Skin of body (tissue), 2 donors: Measurements from ENCODE around the gene SNAP47. TPM values are rescaled to one million over a fixed set of nuclear protein-coding genes. Genes with fewer than 3 reads are reported as not detected.
"Not testable (repeated sequence)": the region's sequence is repeated elsewhere in the genome, so short reads cannot be mapped to it uniquely, and the experiment has no call there.

Experiments
- DNase-seq: peaks from one replicate; lab custom pipeline; 2025; lab: John Stamatoyannopoulos, UW
- total RNA-seq: library from RNA; depleted of rRNA; stranded (reverse); fragments of >200 nt; gene quantifications from one replicate; pipeline ENCODE4 v1.2.3, GENCODE V29; 2014

SNAP47 gene, protein sequence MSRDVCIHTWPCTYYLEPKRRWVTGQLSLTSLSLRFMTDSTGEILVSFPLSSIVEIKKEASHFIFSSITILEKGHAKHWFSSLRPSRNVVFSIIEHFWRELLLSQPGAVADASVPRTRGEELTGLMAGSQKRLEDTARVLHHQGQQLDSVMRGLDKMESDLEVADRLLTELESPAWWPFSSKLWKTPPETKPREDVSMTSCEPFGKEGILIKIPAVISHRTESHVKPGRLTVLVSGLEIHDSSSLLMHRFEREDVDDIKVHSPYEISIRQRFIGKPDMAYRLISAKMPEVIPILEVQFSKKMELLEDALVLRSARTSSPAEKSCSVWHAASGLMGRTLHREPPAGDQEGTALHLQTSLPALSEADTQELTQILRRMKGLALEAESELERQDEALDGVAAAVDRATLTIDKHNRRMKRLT
- total RNA-seq, result 29.2 TPM

DNA sequence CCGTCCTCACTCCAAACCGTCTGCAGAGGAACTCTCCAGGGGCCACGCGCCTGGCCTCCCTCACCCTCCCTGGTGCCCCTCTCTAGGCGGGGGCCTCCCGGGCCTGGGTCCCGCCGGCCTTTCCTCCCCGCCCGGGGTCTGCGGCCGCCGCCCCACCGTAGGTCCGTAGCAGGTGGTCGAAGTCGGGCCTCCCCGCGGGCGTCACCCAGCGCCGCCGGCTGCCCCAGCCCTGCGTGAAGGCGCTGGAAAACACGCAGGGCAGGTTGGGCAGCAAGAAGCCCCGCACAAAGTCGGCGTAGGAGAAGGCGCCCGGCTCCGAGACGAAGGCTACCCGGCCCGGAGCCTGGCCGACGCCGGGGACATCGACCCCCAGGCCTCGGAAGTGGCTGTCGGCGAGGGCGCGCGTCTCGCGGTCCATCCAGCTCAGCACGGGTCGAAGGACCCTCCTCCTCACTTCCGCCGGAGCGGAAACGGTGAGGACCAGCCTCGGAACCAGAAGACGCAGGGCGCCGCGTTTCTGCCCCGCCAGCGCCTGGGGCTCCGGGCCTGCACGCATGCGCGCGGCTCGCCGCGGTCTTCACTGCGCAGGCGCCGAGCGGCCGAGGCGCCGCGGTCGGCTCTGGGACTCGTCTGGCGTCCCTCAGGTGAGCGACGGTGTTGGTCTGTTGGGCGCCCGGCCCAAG lies at the start of gene SNAP47, which contains the start of gene JMJD4:
Gene SNAP47 (plus strand): TSS at position 580 of the 683 bp plus-strand sequence. CDS start 12,302 bp downstream, outside the sequence.
Gene JMJD4 (minus strand): TSS at position 447 of the 683 bp plus-strand sequence. CDS start 29 bp downstream, at position 418.
- peak; percentile 83 for DNase-seq

DNA sequence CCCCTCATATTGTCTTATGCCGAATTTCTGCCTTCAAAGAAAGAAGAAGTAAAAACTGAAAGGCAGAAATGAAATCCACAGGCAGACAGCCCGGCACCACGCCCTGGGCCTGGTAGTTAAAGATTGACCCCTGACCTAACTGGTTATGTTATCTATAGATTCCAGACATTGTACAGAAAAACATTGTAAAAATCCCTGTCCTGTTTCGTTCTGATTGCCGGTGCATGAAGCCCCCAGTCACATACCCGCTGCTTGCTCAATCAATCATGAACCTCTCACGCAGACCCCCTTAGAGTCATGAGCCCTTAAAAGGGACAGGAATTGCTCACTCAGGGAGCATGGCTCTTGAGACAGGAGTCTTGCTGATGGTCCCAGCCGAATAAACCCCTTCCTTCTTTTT lies 49.4 kb upstream of the SNAP47 start:
- DNase-seq, result no peak

DNA sequence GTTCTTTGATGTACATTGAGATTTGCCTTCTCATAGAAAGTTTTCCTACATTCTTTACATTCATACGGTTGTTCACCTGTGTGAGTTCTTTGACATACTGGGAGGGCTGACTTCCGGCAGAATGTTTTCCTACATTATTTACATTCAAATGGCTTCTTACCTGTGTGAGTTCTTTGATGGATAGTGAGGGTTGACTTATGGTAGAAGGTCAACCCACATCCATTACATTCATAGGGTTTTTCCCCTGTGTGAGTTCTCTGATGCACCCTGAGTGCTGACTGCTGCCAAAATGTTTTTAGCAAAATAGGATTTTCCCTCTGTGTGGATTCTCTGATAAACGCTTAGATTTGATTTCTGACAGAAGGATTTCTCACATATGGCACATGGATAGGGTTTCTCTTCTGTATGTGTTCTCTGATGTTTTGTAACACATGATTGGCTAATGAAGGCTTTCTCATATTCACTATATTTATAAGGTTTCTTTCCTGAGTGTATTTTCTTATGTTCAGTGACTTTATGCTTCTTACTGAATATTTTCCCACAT lies 37.8 kb upstream of the SNAP47 start:
- no peak for DNase-seq

DNA sequence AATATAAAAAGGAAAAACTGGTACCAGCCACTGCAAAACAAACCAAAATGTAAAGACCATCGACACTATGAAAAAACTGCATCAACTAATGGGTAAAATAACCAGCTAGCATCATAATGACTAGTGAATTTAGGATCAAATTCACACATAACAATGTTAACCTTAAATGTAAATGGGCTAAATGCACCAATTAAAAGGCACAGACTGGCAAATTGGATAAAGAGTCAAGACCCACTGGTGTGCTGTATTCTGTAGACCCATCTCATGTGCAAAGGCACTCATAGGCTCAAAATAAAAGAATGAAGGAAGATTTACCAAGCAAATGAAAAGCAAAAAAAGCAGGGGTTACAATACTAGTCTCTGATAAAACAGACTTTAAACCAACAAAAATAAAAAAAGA lies 33.6 kb upstream of the SNAP47 start:
- not testable (repeated sequence) for DNase-seq

DNA sequence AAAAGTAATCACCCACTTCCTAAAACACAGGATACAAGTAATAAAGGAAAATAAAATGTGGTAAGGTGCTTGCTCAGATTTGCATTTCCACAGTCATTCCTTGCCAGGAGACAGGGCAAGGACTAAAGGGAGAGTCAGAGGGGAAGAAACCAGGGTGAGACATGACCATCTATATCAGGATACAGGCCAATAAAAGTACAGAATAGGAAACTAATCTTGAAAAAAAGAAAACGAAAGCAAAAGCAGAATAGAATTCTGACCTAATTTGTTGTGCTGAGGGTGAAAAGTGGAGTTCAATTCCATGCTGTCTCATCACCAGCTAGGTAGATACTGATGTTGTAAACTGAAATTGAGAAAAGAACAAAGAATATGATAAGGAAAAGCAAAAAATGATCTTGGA lies 27.4 kb upstream of the SNAP47 start:
- no peak for DNase-seq

DNA sequence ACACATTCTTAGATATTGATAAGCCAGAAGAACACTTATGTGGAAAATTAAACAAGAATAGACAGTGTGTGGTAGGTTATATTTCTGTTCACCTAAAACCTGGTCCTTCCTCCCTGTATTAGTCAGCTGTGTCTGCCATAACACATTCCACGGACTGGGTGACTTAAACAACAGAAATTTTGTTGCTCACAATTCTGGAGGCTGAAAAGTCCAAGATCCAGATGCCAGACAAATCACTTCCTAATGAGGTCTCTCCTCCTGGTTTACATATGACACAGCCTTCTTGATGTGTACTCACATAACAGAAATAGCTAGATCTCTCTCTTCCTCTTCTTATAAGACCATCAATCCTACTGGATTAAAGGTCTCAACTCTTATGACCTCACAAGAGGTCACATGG lies 25.8 kb upstream of the SNAP47 start:
- DNase-seq, result no peak

DNA sequence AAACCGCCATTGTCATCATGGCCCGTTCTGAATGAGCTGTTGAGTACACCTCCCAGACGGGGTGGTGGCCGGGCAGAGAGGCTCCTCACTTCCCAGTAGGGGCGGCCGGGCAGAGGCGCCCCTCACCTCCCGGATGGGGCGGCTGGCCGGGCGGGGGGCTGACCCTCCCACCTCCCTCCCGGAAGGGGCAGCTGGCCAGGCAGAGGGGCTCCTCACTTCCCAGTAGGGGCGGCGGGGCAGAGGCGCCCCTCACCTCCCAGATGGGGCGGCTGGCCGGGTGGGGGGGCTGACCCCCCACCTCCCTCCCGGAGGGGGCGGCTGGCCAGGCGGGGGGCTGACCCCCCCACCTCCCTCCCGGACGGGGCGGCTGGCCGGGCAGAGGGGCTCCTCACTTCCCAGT lies 24.8 kb upstream of the SNAP47 start:
- DNase-seq, result not testable (repeated sequence)

DNA sequence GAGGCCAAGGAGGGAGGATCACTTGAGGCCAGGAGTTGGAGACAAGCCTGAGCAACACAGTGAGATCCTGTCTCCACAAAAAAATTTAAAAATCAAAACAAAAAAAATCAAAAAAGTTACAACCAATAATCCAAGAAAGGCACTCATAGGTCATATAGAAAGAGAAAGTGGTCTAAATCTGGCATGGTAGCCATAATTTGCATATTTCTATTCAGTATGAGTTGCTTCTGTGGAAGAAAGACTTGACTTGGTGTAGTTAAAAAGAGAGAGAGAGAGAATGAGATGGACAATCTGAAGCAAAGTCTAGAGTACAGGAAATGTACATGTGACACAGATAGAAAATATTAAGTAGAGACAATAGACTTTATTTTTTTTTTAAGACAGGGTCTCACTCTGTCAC lies 22.6 kb upstream of the SNAP47 start:
- no peak for DNase-seq

DNA sequence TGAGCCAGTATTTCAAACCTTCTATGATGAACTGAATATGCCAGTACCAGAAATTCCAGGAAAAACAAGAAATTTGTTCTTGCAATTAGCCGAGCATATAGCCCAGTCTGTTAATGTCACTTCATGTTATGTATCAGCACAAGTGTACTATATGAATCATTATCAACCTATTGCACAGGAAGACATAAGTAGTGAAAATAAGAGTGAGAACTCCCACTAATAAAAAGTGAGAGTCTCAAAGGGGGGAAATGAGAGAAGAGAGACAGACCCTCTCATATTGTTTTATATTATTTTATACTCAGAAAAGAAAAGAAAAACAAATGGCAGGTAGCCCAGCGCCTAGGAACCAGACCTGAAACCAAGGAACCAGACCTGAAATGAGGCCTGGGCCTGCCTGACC lies 16.3 kb upstream of the SNAP47 start:
- no peak for DNase-seq

DNA sequence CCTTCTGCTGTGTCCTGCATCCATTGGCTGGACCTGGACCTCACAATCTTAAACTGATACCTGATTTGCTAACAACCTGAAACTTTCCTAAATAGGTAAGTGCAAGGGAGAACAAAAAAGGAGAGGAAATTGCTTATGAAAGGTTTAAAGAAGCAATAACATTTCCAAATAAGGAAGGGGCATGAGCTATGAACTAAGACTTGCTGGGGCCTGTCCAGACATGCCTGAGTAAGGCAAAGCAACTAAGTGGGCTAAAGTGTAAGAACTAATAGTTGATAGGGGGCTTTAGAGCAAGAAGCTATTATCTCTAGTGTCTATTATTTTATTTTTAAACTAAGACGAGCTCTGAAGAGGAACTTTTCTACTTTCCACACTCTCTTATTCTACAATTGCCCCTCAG lies 11.8 kb upstream of the SNAP47 start:
- no peak for DNase-seq

DNA sequence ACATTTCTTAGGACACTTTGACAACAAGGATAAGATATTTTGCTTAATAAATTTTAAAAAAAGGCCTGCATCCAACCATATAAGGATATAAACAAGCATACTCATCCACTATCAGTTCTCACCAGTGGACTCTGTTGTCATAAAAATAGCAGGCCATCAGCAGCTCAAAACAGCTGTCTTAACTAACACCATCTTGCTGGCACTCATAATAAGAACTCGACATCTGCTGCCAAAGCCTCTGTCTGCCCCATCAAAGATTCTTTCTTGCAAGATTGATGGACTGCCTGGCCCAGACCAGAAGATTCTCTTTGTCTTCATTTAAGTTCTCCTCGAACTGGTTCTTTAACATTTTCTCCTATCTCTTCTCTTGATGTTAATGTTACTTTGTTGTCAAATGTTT lies 10.2 kb upstream of the SNAP47 start:
- DNase-seq, result no peak

DNA sequence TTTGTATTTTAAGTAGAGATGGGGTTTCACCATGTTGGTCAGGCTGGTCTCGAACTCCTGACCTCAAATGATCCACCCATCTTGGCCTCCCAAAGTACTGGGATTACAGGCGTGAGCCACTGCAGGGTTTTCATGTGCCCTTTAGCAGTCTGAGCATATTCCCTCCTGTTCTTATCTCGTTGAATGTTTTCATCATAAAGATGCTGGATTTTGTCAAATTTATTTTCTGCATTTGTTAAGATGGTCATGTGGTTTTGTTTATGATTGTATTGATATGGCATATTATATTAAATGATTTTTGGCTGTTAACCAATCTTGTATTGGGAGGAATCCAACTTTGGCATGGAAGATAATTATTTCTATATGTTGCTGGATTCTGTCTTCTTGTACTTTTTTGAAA lies 8.9 kb upstream of the SNAP47 start:
- DNase-seq, result no peak

DNA sequence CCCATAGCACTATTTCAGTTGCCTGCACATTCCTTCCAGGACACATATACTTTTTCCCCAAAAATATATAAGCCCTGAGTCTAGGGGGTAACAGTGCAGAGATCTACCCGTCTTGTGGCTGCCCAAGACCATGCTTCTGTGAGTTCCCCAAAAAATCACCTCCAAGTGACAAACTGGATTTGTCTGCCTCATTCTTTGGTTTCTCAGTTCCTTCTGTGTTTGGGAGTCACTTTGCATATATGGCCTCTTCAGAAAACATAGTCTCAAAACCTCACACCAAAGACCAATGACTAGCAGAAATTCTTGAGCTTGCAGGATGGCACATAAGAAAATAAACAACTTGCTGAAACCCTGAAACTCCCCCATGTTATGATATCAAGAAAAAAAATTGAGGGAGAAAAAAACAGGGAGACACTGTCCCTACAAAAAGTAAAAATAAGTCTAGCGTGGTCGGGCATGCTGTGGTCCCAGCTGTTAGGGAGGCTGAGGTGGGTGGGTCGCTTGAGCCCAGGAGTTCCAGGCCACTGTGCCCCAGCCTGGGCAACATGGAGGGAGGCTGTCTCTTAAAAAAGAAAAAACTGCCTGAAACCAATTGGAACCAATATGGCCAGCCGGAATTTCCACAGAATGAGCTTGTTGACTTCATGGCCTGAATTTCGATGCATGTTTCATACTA lies 8.2 kb upstream of the SNAP47 start:
- no peak for DNase-seq

DNA sequence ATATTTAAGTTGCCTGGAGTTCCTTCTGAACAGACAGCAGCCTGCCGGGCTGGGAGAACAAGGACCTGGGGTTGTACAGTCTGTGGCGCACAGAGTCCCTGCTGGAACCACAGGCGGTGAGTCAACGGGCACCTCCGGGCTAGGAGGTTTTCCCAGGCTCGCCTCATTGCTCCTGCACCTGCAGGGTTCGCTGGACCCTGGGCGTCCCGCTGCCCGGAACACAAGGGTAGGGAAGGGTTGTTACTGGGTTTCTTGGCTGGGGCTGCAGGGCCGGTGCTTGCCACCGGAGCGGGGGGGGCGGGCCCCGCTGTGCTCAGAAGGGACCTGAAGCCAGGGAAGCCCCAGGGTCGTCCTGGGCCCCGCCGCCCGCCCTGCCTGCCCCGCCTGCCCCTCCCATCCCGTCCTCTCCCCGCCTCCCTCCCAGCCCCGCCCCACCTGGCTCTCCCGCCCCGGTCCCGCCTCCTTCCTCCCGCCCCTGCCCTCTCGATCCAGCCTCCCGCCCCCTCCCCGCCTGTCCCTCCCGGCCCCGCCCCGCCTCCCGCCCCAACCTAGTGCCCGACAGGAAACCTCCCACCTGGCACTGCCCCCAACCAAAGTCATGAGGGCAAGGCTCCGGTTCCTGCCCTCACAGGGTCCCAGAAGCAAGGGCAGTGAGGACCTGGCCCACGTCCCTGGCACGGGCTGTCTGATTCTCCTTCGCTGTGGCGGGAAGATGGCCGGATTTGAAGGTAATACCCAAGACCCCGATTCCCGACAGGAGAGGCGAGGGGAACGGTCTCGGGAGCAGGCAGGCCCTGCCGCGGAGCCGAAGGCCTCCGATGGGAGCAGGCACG lies 7.0 kb upstream of the SNAP47 start:
- DNase-seq, result no peak

DNA sequence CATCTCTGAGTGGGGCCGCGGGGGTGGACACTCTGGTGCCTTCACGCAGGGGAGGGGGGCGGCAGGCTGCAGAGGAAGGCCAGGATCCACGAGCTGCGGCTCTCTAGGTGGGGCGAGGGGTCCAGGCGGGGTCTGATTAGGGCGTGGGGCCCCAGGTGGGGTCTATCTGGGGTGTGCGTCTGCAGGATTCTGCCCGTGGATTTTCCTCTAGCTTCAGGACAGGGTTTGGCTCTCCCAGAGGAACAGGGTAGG lies 6.4 kb upstream of the SNAP47 start:
- DNase-seq, result no peak

DNA sequence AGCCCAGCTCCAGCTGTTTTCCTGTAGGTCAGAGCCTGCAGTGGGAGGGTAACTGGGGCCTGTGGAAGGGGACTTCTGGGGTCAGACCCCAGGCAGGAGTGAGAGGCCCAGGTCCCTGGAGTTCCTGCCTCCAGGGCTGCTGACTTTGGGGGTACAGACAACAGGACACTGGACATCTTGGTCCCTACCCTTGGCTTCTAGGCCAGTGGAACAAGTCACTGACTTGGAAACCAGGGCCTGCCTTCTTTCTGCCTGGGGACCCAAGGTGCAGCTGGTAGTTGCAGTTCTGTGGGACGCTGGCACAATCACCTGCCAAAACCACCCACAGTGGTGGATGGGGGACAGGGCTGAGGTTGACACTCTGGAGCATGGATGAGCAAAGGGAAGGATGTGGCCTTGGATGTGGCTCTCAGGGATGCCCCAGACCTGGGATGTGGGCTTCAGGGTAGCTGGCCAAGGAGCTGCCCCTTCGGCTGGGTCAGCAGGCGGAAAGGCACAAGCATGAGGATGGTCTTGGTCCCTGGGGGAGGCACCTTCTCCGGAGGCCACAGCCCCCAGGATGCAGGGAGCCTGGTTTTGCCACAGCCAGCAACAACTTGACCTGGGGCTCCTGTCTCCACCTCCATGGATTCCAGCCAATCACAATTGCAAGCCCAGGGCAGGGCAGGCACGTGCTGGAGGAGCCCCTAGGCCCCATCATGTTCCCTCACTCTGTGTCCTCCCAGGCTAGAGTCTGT lies 5.9 kb upstream of the SNAP47 start:
- no peak for DNase-seq

DNA sequence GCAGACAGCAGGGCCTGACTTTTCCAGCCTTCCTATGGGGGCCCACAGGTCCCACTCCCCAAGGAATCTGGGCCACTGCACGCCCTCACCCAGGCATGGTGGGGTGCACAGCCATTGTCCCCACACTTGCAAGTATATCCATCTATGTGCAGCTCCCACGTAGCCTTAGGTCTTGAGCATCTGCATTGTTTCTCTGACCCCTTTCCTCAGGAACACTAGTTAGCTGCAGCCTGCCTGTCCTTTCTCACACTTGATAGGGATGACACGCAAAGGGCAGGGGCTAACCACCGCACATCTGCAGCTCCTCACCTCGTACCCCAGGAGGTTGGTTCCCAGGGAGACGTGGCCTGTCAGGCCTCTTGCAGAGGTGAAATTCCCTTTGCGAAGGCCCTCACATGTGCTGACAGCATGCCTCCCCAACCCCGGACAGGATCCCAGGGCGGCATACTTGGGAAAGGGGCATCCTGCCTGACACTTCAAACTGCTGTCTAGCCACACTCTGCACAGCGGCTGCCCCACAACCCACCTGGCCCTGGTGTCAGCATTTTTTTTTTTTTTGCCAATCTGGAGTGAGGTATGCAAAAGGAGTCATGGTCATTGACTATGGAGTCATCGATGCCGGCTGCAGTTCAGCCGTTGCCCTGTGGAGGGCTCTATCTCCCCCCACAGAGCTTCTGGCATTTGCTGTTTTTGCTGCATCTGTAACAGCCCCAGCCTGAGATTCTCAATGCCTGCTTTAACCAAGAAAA lies 5.2 kb upstream of the SNAP47 start:
- DNase-seq, result peak; percentile 35

DNA sequence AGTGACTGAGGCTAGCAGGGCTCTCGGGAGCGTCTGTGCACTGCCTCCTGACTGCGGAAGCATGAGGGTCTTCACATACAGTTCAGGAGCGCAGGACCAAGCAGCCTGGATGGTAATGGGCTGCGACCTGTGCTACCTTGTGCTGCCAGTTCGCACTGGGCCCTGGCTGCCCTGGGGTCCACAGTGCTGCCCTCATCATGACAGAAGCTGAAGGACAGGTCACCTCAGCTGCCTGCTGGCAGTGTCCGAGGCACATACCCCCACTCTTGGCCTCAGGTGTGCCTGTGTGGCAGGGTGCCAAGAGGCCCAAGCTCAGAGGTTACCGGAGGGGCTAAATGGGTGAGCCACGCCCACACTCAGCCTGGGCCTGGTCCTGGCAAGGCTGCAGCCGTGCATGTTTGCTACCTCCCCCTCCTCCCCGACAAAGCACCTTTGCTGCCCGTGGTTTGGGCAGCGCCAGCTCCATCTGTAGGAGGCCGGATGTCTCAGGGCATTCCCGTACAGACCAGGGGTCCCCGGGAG lies 4.5 kb upstream of the SNAP47 start:
- no peak for DNase-seq

DNA sequence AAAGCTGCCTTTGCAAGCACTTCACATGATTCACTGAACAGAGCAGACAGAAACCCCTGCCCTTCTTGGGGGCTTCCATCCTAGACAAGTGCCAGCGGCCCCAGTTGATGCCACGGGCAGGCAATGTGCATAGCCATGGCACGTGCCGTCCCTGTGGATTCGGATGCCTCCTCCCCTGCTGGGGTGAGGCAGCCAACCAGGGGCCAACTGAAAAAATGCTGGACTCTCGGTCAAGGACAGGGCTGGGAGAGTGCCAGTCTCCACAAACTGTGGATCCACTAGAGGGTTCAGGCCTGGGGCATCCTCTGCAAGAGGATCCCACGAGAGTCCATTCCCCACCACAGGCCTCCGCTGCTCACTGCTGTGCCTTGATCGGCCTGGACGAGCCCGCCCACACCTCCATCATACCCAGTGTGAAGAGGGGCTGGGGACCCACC lies 4.0 kb upstream of the SNAP47 start:
- DNase-seq, result no peak
